ENCODE results near the gene GFRA1.

GFRA1 gene

GRCh38 chr10:116276981-116277380, 4.0 kb upstream of the GFRA1 start:
- H3K36me3 ChIP-seq, result no peaks in the 10 kb centered on the region
- no peaks in the 10 kb centered on the region for H3K4me1 ChIP-seq
- H3K4me3 ChIP-seq (ENCODE audit: low read depth, low read length), result no peak overlapping the region
- no peaks in the 10 kb centered on the region for H3K9me3 ChIP-seq
- peaks cover 40% of the 10 kb centered on the region for H3K27me3 ChIP-seq
- no peak for DNase-seq
- no peak for TF ChIP-seq CTCF (IDR thresholded peaks at IDR 0.05; ENCODE audit: low read depth, low read length)

- H3K27me3 ChIP-seq, result peaks cover 62% of the 10 kb centered on the region
- no peaks in the 10 kb centered on the region for H3K36me3 ChIP-seq
- H3K9me3 ChIP-seq, result no peaks in the 10 kb centered on the region
- DNase-seq, result no peak
- no peak for TF ChIP-seq CTCF (IDR thresholded peaks at IDR 0.05; ENCODE audit: low read depth, low read length)
- H3K4me1 ChIP-seq, result no peaks in the 10 kb centered on the region
- H3K4me3 ChIP-seq (ENCODE audit: low read depth, low read length), result peak overlapping the region; percentile 31
These were observed 1.3 kb upstream of the GFRA1 start for GRCh38 chr10:116274064-116274904.

GRCh38 chr10:116271593-116272439, 1.2 kb downstream of the GFRA1 start:
- Histone ChIP-seq H3K4me3 (ENCODE audit: low read depth, low read length) (no peak overlapping the region), H3K9me3 (no peaks in the 10 kb centered on the region), H3K36me3 (no peaks in the 10 kb centered on the region), H3K4me1 (no peaks in the 10 kb centered on the region), H3K27me3 (peaks cover 62% of the 10 kb centered on the region)
- no peak for DNase-seq
- TF ChIP-seq CTCF (IDR thresholded peaks at IDR 0.05; ENCODE audit: low read depth, low read length), result no peak

- H3K36me3 ChIP-seq, result no peaks in the 10 kb centered on the region
- H3K4me3 ChIP-seq (ENCODE audit: low read depth, low read length), result no peak overlapping the region
- no peak for TF ChIP-seq CTCF (IDR thresholded peaks at IDR 0.05; ENCODE audit: low read depth, low read length)
- no peaks in the 10 kb centered on the region for H3K9me3 ChIP-seq
- peaks cover 61% of the 10 kb centered on the region for H3K27me3 ChIP-seq
- no peak for DNase-seq
- H3K4me1 ChIP-seq, result no peaks in the 10 kb centered on the region
These were observed 2.0 kb downstream of the GFRA1 start for GRCh38 chr10:116270771-116271592.

GRCh38 chr10:116270126-116270770, 2.8 kb downstream of the GFRA1 start:
- Histone ChIP-seq H3K36me3 (no peaks in the 10 kb centered on the region), H3K4me1 (no peaks in the 10 kb centered on the region), H3K4me3 (ENCODE audit: low read depth, low read length) (no peak overlapping the region), H3K27me3 (peaks cover 54% of the 10 kb centered on the region), H3K9me3 (no peaks in the 10 kb centered on the region)
- no peak for TF ChIP-seq CTCF (IDR thresholded peaks at IDR 0.05; ENCODE audit: low read depth, low read length)
- DNase-seq, result no peak

Data from BE2C (cell line).